ENCODE results near the gene FAM241B.

Gene FAM241B

DNA sequence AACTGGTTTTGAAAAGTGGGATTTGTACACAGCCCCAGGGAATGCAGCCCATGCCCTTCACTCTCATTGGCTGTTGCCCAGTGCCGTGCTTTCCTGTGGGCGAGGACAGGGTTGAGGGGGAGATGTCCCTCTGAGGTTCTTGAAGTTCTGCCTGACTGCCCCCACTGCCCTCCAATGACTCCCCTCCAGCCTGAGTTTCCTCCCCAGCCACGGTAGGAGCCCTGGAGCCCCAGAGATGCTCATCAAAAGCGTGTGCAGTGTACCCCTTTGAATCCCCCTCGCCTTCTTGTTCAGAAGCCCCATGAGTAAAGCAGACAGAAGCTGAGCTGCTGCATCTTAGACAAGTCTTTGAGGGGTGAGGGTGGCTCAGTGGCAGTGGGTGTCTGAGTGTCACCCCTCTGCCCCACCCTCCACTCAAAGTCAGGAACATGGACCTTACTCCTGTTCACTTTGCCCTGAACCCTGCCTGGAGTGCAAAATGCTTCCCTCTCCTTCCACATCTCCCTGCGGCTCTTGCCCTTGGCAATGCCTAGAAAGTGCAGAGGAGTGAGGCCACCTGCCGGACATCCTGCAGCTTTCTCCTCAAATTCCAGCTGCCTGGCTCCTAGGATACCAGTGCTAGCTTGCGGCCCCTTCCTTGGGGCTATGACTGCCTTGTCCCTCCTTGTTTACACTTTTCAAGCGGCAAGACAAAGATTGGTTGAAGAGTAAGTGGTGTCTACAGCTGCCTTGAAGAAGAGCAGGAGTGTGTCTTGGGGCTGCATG lies 19.9 kb downstream of the FAM241B start:
- DNase-seq (ENCODE audit: extremely low read depth, low read depth) = no peak
- TF ChIP-seq, protein P1, sequence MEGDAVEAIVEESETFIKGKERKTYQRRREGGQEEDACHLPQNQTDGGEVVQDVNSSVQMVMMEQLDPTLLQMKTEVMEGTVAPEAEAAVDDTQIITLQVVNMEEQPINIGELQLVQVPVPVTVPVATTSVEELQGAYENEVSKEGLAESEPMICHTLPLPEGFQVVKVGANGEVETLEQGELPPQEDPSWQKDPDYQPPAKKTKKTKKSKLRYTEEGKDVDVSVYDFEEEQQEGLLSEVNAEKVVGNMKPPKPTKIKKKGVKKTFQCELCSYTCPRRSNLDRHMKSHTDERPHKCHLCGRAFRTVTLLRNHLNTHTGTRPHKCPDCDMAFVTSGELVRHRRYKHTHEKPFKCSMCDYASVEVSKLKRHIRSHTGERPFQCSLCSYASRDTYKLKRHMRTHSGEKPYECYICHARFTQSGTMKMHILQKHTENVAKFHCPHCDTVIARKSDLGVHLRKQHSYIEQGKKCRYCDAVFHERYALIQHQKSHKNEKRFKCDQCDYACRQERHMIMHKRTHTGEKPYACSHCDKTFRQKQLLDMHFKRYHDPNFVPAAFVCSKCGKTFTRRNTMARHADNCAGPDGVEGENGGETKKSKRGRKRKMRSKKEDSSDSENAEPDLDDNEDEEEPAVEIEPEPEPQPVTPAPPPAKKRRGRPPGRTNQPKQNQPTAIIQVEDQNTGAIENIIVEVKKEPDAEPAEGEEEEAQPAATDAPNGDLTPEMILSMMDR (IDR thresholded peaks at IDR 0.05; ENCODE audit: low read depth, low read length) = no peak

DNA sequence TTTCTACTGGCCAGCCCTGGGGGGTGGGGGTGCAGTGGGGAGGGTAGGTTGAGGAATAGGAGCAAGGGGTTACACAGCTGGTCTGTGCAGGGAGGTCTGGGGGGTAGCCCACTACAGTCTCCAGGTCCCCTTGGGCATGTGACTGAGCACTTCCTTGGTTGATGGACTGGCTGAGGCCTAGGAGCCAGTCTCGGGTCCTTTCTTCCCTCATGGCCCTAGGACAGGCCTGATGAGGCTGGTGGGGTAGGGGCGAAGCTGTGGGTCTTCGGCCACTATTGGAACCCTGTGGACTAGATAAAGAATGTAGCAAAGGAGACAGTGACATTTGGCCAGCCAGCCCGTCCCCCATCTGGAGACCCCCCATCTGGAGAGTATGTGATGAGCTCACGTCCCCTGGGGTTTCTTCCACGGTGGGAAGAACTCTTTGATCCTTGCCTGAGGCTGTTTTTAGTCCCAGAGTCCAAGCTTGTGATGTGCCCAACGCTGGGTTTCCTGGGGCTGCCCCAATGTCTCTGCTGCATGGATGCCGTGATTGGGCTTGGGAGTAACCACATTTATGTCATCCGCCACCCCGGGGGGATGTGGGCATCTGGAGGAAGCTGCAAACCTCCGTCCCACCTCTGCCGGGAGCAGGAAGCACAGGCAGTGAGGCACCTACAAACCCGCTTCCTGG lies 20.7 kb downstream of the FAM241B start:
- TF ChIP-seq, protein P1 (IDR thresholded peaks at IDR 0.05; ENCODE audit: low read depth, low read length) = no peak
- DNase-seq (ENCODE audit: extremely low read depth, low read depth) = no peak

DNA sequence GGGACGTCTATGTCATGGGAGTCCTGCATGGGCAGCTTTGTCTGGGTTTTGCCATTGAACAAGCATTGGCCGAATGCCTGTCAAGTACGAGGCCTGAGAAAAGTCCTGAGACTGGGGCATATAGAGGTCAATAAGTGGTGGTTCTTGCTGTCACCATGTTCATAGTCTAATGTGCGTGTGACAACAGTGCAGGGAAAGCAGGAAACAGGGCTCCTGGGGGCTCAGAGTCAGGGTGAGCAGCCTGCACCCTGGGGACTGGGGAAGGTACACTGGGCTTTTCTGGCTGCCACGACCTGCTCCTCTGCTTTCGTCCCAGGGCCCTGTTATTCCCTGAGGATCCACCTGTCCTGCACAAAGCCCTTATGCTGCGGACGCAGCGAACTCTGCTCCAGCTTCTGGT lies 21.3 kb downstream of the FAM241B start:
- TF ChIP-seq, protein P1 (IDR thresholded peaks at IDR 0.05; ENCODE audit: low read depth, low read length) = no peak
- no peak for DNase-seq (ENCODE audit: extremely low read depth, low read depth)

DNA sequence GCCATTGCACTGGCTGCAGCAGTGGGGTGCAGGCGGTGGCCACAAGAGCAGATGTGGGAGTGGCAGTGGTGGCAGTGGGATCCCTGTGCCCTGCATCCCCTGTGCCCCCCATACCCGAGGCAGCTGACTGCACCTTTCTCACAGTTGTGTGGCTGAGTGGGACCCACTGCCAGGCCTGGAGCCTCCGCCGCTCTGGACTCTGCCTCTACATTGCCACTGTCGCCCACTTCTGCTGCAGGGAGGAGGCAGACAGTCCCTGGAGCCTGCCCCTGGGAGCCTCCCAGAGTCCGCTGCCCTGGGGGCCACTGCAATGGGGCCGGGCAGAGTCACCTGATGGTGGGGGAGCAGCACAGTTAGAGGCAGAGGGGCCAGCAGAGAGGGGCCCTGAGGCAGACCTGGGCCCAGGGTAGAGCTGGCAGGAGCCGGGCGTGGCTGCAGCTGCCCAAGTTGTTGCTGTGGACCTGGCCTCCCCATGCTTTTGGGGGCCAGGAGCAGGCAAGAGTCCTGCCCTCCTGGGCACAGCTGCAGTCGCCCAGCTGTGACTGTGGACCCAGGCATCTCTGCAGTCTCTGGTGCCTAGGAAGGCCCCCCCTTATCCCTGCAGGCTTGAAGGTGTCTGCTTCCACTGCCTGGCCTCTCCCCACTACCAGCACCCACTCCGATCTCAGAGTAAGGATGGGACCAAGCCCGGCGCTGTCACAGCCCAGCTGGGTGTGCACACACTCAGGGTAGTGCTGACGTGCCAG lies 22.2 kb downstream of the FAM241B start:
- TF ChIP-seq, protein P1 (IDR thresholded peaks at IDR 0.05; ENCODE audit: low read depth, low read length) = no peak
- DNase-seq (ENCODE audit: extremely low read depth, low read depth) = no peak

DNA sequence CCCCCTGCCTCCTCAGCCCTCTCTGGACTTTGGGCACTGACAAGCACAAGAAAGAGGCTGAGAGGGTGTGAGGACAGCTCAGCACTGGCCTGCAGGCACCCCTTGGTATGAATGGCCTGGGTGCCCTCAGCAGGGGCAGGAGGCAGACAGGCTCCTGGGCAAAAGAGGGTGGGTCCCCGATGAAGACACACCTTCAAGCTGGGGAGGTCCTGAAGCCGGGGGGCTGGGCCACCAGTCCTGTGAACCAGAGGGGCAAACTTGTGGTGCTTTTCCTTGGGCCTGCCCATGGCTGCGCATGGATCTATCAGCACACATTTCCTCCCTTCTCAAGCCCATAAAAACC lies 22.8 kb downstream of the FAM241B start:
- DNase-seq (ENCODE audit: extremely low read depth, low read depth) = no peak
- TF ChIP-seq, protein P1 (IDR thresholded peaks at IDR 0.05; ENCODE audit: low read depth, low read length) = no peak

DNA sequence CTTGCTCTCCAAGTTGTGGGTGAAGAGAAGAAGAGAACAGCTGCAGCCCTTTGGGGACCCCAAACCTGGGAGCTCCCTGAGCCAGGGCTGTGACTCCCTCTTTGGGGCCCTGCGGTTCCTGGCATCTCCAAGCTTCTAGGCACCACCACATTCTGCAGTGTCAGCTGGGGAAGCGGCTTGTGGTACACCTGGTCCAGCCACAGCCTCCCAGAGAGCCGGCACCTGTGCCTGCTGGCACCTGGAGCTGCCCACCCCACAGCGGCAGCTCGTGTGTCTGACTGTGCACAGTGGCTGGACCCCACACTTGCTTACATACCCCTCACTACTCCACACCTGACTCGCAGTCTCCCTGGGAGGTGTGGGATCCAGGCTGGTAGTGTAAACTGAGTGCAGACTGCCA lies 23.5 kb downstream of the FAM241B start:
- TF ChIP-seq, protein P1 (IDR thresholded peaks at IDR 0.05; ENCODE audit: low read depth, low read length) = no peak
- no peak for DNase-seq (ENCODE audit: extremely low read depth, low read depth)

Measured in AG09319 (cell line).